Measurements from ENCODE around the gene IFT122.

The IFT122 gene

DNA sequence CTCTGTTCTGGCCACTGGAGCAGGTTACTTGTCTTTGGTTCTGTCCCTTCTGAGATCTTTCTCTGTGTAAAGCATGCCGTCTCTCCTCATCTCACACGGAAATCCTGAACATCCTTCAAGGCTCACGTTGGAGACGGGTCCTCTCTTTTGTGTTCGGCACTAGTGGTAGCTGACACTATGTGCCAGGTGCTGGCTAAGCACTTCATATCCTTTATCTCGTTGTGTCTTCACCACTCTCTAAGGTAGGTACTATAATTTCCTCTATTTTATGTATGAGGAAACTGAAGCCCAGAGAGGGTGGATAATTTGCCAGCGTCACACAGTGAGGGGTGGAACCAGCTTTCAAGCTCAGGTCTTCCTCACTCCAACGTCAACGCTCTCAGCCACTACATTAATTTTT, 1.2 kb downstream of the IFT122 start:
- DNase-seq (ENCODE audit: low spot score) = no peak

DNA sequence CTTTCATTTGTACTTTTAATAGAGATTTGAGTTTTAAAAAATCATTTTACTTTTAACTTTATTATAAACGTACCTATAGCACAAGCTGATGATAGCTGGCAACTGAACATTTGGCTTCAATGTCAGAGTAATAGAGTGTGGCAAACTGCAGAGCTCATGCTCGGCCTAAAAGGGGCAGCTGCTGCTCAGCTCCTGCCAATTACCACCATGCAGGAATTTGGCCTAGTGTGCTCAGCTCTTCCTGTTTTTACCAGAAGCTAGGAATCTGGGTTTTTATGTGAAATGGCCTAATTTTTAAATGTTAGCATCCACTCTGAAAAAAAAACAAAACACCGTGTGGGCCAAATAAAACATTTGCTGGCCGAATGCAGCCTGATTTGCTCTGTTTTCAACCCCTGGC, 1.8 kb downstream of the IFT122 start:
- no peak for DNase-seq (ENCODE audit: low spot score)

DNA sequence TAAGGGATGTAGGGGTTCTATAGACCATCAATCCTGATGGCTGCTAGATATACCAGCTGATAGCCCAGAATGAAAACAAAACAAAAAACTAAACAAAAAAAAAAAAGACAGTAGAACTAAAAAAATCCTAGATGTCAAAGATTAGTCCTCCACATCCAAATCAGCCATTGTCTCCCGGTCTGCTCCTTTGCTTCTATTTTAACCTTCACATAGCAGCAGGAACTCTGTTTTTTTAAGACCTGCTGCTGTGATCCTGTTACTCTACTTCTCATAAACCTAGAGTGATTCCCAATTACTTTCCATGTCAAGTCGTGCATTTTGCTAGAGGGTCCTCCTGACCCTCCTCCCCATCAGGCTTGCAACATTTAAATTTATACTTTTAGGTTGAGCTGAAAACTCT, 2.5 kb downstream of the IFT122 start:
- DNase-seq (ENCODE audit: low spot score) = no peak

DNA sequence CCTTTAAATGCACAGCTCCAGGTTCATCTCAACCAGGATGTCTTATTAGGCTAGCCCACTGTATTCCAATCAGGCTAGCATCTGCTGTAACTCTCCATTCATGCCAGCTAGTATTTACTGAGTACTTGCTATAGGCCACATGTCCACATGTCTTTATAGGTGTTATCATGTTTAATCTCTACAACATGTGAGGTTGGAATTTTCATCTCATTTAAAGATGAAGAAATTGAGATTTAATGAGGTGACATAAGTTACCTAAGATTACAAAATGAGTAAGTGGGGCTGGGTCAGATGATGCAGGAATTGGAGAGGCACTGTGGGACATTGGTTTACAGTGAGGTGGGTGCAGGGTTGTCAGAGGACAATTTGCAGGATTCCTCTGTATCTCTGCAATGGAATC, 2.9 kb downstream of the IFT122 start:
- DNase-seq (ENCODE audit: low spot score) = no peak

DNA sequence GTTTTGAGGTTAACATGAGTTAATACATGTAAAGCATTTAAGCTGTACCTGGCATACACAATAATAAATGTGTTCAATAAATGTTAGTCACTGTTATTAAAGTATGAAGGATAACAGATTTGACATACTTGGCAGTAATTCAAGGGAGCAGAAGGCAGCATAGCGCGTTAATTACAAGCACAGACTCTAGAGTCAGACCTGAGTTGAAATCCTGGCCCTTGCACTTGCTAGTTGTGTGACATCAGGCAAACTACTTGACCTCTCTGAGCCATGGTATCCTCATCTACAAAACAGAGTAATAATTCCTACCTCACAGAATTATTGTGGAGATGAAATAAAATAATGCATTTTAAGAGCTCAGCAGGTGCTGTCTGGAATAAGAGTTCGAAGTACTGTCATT, 5.4 kb downstream of the IFT122 start:
- no peak for DNase-seq (ENCODE audit: low spot score)

DNA sequence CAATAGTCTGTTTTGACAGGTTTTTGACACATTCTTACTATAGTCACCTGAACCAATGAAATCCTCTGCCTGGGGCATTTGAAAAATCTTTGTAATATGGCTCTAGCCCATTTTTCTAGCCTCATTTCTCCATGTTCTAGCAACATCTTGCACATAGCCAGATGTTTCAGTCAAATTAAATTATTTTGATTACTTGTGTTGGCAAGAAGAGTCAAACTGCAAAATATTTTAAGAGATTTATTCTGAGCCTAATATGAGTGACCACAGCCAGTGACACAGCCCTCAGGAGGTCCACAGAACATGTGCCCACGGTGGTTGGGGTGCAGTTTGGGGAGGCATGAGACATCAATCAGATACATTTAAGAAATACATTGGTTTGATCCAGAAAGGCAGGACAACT, 6.9 kb downstream of the IFT122 start:
- no peak for DNase-seq (ENCODE audit: low spot score)

DNA sequence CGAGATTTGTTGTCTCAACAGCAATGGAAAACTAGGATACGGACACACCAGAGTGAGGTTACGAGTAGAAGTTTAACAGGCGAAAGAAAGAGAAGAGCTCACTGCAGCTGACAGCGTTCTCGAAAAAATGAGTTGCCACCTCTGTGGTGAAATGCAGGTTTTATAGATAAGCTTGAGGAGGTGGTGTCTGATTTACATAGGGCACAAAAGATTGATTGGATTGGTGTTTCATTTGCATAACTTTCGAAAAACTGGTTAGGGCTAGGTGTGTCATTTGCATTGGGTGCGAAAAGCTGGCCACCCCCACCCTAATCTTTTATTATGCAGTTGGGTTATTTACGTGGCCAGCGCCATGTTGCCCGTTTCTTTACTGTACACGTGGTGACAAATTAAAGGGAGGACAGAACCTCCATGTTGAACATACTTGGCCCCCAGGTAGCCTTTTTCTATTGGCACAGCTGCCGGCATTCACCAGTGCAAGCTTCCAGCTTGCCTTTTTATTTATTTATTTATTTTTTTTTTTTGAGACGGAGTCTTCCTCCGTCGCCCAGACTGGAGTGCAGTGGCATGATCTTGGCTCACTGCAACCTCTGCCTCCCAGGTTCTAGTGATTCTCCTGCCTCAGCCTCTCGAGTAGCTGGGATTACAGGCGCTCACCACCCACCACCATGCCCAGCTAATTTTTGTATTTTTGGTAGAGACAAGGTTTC, 8.3 kb downstream of the IFT122 start:
- no peak for DNase-seq (ENCODE audit: low spot score)

DNA sequence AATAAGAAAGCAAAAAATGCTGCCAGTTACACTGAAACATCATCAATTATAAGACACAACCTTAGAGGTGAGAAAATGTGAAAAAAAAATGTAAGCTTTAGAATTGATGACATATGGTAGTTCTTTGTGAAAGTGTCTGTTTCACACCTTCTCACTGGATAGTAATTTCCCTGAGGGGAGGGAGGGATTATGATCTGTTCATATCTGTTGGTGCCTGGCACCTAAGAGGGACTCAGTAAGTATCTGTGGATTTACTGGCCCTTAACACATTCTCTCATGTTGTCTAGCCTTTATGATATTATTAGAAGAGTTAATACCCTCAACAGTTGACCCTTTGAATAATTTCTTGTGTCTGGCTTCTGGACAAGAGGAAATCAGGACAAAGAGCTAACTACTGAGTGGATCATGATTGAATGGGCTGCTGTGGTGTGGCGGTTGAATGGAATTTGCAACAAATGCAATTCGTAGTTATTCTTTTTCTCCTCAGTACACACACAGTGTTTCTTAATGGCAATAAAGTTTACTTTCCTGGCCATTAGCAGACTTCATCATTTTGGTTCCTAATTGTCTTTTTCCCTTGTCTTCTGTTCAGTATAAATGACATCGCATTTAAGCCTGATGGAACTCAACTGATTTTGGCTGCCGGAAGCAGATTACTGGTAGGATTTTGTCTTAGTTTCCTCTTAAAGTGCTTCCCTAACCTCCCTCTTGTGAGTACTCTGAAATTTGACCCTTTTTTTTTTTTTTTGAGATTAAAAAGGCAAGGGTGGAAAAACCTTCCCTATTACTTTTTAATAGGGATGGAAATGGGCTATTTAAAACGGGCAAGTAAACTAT, 9.5 kb downstream of the IFT122 start:
- DNase-seq (ENCODE audit: low spot score) = no peak

DNA sequence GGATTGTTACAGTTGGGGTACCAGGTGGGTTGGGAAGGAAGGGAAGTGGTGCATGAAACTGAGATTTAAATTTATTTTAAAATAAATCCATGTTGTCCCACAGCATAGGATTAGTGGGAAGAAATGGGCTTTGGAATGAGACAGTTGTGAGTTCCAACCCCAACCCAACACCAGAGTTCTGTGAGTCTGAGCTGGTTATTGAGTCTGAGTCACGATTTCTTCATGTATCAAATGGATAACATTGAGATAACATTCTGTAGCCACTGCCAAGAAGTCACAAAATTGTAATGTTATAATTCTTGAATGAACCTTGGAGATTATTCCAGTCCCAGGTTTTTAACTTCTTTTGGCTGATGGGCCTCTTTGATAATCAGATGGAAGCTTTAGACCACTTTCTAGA, 13.7 kb downstream of the IFT122 start:
- DNase-seq (ENCODE audit: low spot score) = no peak

DNA sequence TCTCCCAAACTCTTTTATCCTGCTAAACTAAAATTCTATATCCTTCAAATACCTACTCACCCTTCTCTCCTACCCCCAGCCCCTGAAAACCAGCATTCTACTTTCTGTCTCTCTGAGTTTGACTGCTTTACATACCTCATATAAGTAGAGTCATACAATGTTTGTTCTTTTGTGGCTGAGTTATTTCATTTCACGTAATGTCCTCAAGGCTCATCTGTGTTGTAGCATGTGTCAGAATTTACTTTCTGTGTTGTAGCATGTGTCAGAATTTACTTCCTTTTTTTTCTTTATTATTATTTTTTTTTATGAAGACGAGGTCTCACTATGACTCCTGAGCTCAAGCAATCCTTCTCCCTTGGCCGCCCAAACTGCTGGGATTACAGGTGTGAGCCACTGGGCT, 20.1 kb downstream of the IFT122 start:
- DNase-seq (ENCODE audit: low spot score) = no peak

DNA sequence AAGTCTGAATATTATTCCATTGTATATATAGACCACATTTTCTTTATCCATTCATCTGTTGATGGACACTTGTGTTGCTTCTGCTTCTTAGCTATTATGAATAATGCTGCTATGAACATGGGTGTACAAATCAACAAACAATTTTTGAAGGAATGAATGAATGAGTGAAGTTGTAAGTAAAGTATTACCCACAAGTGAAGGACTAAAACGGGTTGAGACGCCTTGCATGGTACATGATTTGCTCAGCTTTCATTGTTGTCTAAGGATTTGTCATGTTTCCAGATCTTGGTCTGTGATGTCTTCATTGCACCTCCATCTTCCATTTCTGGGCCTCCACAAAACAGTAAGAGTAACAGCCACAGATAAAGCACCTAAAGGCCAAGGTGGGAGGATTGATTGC, 20.5 kb downstream of the IFT122 start:
- no peak for DNase-seq (ENCODE audit: low spot score)

DNA sequence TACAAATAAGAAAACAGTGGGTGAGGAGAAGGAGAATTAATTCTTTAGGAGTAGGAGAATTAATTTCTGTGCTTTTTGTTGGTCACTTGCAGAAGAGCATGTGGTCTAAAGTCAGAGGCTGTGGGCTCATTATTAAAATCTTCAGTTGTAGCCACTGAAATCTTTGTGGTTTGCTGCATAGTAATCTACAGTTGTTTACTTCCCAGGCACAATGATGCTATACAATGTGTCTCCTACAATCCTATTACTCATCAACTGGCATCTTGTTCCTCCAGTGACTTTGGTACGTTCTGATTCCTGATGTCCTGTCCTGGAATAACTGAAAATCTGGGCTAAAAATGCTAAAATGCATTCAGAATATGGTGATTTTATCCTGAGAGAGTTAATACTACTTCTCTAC, 21.0 kb downstream of the IFT122 start:
- no peak for DNase-seq (ENCODE audit: low spot score)

DNA sequence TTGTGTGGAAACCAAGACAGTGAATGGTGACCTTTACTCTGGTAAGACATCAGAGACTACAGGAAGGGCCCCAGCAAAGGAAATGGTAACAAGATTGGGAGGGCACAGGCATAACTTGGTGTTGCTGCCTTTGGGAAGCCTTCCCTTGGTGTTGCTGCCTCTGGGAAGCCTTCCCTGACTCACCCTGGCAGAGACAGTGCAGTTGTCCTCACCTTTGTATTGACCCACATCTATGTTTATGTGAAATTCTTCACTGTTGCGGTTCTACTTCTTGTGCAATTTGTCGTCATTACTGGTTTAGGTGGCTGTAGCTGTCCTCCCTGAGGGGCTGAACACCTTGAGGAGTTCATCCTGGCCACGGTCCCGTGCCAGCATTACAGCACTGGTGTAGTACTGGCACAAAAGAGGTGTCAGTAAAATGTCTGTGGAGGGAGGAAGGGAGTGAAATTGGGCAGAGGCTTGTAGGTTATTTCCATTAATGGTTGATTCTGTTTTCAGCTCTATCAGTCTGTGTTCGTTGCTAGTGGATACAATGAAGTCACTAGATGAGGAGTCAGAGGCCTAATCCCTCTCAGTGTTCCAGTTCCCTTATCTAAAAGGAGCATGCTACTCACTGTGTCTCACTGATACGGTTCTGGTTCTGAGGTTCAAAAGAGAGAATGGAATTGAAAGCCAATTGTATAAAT, 21.6 kb downstream of the IFT122 start:
- DNase-seq (ENCODE audit: low spot score) = no peak

DNA sequence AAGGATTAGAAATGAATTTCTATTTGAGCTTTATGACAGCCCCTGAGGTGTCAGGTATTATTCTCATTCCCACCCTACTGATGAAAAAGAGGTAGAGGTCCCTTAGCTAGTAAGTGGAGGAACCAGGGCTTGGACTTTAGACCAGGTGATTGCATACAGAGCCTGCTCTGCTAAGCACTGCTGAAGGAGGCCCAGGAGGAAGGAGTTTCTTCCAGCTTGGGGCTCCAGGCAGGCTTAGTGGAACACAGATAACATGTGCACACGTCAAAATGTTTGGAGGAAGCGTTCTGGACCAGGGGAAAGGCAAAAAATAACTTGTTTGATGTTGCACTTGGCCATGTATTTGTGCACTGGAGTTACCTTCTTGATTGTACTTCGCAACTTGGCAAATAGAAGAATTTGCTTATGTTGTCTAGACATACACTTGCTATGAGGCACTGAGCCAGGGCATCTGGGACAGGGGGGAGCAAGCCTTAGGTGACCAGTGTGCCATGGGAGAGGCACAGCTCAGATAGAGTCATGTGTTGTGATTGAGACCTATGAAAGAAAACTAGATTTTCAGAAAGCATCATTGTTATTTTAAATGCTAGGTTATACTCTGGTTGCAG, 22.4 kb downstream of the IFT122 start:
- no peak for DNase-seq (ENCODE audit: low spot score)

DNA sequence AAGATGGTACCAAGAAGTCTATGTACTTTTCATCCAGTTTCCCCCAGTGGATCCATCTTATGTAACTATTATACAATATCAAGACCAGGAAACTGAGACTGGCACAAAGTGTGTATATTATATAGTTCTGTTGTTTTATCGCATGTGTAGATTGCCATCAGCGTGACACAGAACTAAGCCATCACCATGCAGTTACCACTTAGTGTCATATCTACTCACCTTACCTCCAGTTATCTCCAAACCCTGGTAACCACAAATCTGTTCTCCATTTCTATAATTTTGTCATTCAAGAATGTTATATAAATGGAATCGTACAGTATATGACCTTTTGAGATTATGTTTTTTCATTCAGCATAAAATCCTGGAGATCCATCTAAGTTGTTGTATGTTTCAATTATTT, 23.1 kb downstream of the IFT122 start:
- DNase-seq (ENCODE audit: low spot score) = no peak

DNA sequence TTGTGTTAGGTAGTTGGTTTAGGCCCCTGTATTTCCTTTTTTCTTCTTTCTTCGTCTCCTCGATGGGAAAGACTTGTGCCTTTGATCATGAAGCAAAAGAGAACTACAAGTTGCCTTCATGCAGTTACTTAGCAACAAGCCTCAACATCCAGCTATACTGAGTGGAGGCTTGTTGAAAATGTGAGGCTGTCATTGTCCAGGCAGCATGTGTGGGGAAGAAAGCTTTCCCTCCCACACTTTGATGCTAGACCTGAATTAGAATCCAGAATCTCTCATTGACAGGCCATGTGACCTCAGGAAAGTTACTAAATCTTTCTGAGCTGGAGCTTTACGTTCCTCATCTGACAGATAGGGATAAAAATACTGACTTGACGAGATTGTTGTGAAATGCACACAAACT, 23.7 kb downstream of the IFT122 start:
- DNase-seq (ENCODE audit: low spot score) = no peak

DNA sequence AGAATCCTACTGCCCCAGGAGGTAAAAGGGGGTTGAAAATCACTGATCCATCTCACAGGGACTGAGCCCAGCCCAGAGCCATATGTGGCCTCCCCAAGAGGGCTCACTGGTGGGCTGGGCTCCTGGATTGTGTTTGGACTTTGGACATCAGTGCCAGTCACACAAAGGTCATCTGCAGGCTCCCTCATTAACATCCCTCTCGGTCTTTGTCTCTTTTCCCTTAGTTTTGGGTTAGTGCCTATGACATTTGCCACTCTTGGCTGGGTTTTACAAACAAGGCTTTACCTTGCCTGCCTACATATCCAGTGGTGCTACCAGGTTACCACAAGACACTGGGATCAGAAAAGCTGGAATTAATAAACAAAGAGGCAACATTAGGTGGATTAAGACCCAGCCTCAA, 27.9 kb downstream of the IFT122 start:
- no peak for DNase-seq (ENCODE audit: low spot score)

DNA sequence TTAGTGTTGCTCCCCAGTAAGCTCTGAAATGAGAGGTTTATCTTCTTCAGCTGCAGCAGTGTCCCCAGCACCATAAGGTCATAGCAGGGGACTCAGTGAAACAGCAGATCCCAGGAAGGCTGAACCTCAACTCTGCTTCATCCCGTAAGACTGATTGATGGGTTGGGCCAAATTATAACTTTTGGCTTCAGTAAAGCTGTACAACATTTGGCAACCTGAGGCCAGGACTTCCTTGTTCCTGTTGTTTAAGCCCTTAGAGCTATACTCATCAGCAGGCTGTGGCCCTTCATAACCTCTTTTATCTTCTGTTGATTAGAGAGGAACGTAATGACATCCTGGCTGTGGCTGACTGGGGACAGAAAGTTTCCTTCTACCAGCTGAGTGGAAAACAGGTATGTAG, 29.0 kb downstream of the IFT122 start:
- DNase-seq (ENCODE audit: low spot score) = no peak

DNA sequence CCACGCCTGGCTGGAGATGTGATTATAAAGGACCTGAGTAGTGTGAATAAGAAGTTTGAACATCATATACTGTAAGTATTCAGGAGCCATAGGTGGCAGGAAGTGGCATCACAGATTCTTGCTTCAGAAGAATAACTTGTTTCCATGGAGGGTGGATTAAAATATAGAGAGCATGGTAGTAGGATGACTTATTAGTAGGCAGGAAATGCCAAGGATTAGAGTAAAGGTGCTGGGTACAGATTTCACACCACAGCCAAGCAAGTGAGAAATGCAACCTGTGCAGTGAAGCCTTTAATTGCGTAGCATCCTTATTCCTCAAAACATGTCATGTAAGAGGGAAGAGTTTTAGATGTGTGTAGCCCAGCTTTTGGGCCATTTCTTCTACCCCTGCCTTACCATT, 30.8 kb downstream of the IFT122 start:
- no peak for DNase-seq (ENCODE audit: low spot score)

DNA sequence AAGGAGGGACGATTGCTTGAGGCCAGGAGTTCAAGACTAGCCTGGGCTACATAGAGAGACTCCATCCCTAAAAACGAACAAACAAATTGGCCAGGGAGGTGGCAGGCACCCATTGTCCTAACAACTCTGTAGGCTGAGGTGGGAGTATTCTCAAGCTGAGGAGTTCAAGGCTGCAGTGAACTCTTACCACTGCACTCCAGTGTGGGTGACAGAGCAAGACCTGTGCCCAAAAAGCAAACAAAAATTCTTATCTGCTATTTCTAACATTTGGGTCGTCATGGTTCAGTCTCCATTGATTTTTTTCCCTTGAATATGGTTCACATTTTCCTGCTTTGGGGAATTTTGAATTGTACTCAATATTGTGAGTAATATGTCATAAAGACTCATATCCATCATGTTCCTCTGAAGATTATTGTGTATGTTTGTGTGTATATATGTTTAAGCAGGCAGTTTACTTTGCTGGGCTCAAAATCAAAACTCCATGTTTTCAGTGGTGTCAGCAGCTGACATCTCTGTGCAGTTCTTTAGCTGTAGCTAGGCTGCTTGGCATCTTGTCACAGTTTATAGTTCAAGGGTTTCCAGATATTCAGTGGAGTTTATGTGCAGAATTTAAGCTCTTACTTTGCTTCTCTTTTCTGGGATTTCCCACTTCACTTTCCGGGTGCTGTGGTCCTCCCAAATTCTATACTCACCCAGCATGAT, 33.2 kb downstream of the IFT122 start:
- no peak for DNase-seq (ENCODE audit: low spot score)

DNA sequence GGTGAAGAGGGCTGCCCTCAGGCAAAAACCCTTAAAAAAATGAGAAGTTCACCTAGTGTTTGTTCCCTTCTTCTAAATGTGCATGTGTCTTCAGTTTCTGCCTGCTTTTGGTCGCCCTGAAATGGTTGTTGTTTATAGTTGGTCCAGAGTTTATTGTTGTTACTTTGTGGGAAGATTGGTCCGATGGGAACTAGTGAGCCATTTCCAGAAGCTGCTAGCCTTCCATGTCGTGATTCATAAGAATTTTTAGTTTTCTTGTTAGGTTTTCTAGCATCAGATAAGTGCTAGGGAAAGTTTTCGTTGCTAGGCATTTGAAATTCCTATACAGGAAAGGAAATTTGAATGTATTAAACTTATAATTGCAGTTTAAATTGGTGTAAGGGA, 33.7 kb downstream of the IFT122 start:
- DNase-seq (ENCODE audit: low spot score) = no peak
